MM.1S (cell line): ENCODE measurements around the gene RCOR1.

Experiments
- DNase-seq: peaks from one replicate; pipeline ENCODE4 v3.0.0-alpha.2; 2015
- H2AFZ ChIP-seq: fragments of 300-600 bp; sonication (generic); 2 replicates; pipeline ENCODE4 v1.6.0; 2016; ENCODE audit warnings: antibody characterized with exemption, low read length
- H3F3A ChIP-seq: fragments of 300-600 bp; sonication (generic); 2 replicates; pipeline ENCODE4 v1.6.1; 2016; ENCODE audit warnings: mild to moderate bottlenecking, antibody characterized with exemption, low read length, moderate library complexity, mixed read lengths; ENCODE audit not compliant: insufficient read depth
- H3K27ac ChIP-seq: fragments of 300-600 bp; sonication (generic); 2 replicates; pipeline ENCODE4 v1.5.1; 2016; ENCODE audit warnings: mild to moderate bottlenecking, low read length
- H3K27me3 ChIP-seq: fragments of 300-600 bp; sonication (generic); replicated peaks from 2 replicates; pipeline ENCODE4 v1.6.0; 2016; ENCODE audit warnings: low read length; ENCODE audit not compliant: insufficient read depth
- H3K36me3 ChIP-seq: fragments of 300-600 bp; sonication (generic); replicated peaks from 2 replicates; pipeline ENCODE4 v1.6.1; 2016; ENCODE audit warnings: mild to moderate bottlenecking, low read length, mixed read lengths; ENCODE audit not compliant: insufficient read depth
- H3K4me1 ChIP-seq: fragments of 300-600 bp; sonication (generic); 2 replicates; pipeline ENCODE4 v1.6.1; 2016; ENCODE audit warnings: low read length, mixed read lengths
- H3K4me2 ChIP-seq: fragments of 300-600 bp; sonication (generic); 2 replicates; pipeline ENCODE4 v1.6.0; 2016; ENCODE audit warnings: low read depth, low read length
- H3K4me3 ChIP-seq: fragments of 300-600 bp; sonication (generic); 2 replicates; pipeline ENCODE4 v1.5.1; 2016; ENCODE audit warnings: low read length, mixed read lengths
- H3K79me2 ChIP-seq: fragments of 300-600 bp; sonication (generic); 2 replicates; pipeline ENCODE4 v1.6.1; 2016; ENCODE audit warnings: mixed run types, low read length, mixed read lengths
- H3K9ac ChIP-seq: fragments of 300-600 bp; sonication (generic); 2 replicates; pipeline ENCODE4 v1.6.1; 2016; ENCODE audit warnings: low read length, mixed read lengths
- H3K9me2 ChIP-seq: fragments of 300-600 bp; sonication (generic); replicated peaks from 2 replicates; pipeline ENCODE4 v1.6.1; 2016; ENCODE audit warnings: mild to moderate bottlenecking, low read length, mixed read lengths; ENCODE audit not compliant: insufficient read depth
- H3K9me3 ChIP-seq: fragments of 300-600 bp; sonication (generic); replicated peaks from 2 replicates; pipeline ENCODE4 v1.6.1; 2016; ENCODE audit warnings: mild to moderate bottlenecking, low read length, mixed read lengths; ENCODE audit not compliant: insufficient read depth
- H4K20me1 ChIP-seq: fragments of 300-600 bp; sonication (generic); 2 replicates; pipeline ENCODE4 v1.6.1; 2016; ENCODE audit warnings: mild to moderate bottlenecking, low read length, moderate library complexity, mixed read lengths; ENCODE audit not compliant: insufficient read depth
- EZH2 ChIP-seq: fragments of 300-600 bp; sonication (generic); optimal IDR thresholded peaks from 2 replicates; pipeline ENCODE3; 2017; ENCODE audit warnings: low read depth, mild to moderate bottlenecking, antibody characterized with exemption, low read length, mixed read lengths
- EZH2phosphoT487 ChIP-seq: fragments of 300-600 bp; sonication (generic); IDR thresholded peaks from 2 replicates; pipeline ENCODE4 v1.6.1; 2018; ENCODE audit warnings: antibody characterized with exemption, low read length
- TF ChIP-seq, protein P1 (sequence below): fragments of 300-600 bp; sonication (generic); IDR thresholded peaks from 2 replicates; pipeline ENCODE4 v1.5.1; 2016; ENCODE audit warnings: antibody characterized with exemption, low read length, mixed read lengths

RCOR1 gene

DNA sequence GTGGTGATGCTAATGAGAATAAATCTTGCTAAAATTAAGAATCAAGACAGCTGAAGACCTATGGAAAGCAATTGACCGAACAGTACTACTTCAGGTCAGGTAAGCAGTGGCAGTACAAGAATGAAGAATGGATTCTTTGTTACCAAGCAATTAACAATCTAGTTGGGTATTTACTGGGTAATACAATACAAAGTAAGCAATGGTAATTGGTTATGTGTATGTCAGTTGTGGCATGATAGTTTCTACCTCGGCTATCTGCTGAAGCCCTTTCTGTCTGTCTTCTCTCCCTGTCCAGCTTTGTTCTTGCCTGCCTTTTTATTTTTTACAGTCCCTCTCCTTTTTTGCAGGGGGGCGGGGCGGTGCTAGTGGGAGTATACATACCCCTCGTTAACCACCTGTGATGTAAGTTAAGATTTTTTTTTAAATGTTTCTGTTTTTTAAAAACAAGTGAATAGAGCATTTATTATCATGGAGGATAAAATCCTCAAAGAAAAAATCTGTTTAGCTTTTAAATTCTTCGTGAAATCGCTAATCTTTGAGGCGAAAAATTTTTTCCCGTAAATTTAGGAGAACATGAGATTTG lies 75.9 kb downstream of the RCOR1 start:
- Histone ChIP-seq H3K9ac (no peak overlapping the region), H4K20me1 (no peaks in the 10 kb centered on the region), H3F3A (no peaks in the 10 kb centered on the region), H3K4me1 (no peaks in the 10 kb centered on the region), H3K27me3 (no peaks in the 10 kb centered on the region), H3K9me3 (no peaks in the 10 kb centered on the region), H3K4me3 (no peak overlapping the region), H3K9me2 (no peaks in the 10 kb centered on the region), H2AFZ (no peak overlapping the region), H3K27ac (no peak overlapping the region), H3K79me2 (no peaks in the 10 kb centered on the region; the same call in 1 of the 2 replicates), H3K36me3 (no peaks in the 10 kb centered on the region), H3K4me2 (no peak overlapping the region)
- no peak for TF ChIP-seq EZH2
- TF ChIP-seq, protein P1, sequence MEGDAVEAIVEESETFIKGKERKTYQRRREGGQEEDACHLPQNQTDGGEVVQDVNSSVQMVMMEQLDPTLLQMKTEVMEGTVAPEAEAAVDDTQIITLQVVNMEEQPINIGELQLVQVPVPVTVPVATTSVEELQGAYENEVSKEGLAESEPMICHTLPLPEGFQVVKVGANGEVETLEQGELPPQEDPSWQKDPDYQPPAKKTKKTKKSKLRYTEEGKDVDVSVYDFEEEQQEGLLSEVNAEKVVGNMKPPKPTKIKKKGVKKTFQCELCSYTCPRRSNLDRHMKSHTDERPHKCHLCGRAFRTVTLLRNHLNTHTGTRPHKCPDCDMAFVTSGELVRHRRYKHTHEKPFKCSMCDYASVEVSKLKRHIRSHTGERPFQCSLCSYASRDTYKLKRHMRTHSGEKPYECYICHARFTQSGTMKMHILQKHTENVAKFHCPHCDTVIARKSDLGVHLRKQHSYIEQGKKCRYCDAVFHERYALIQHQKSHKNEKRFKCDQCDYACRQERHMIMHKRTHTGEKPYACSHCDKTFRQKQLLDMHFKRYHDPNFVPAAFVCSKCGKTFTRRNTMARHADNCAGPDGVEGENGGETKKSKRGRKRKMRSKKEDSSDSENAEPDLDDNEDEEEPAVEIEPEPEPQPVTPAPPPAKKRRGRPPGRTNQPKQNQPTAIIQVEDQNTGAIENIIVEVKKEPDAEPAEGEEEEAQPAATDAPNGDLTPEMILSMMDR: no peak
- TF ChIP-seq EZH2phosphoT487: no peak
- DNase-seq: no peak

DNA sequence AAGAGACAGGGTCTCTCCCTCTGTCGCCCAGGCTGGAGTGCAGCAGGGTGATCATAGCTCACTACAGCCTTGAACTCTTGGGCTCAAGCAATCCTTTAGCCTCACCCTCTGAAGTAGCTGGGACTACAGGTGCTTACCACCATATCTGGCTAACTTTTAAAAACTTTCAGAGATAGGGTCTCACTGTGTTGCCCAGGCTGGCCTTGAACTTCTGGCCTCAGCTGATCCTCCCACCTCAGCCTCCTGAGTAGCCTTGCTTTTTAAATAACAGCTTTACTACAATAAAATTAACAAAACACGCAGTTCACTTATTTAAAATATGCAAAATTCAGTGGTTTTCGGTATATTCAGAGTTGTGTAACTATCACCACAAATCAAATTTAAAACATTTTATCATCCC lies 79.0 kb downstream of the RCOR1 start:
- no peak for DNase-seq
- H3K4me1 ChIP-seq: no peaks in the 10 kb centered on the region
- H3K36me3 ChIP-seq: no peaks in the 10 kb centered on the region
- no peaks in the 10 kb centered on the region for H3K9me3 ChIP-seq
- no peak overlapping the region for H3K4me3 ChIP-seq
- H3K27ac ChIP-seq: no peak overlapping the region
- H4K20me1 ChIP-seq: no peaks in the 10 kb centered on the region
- H3K4me2 ChIP-seq: no peak overlapping the region
- no peak overlapping the region for H3K9ac ChIP-seq
- no peaks in the 10 kb centered on the region; the same call in 1 of the 2 replicates for H3K79me2 ChIP-seq
- H2AFZ ChIP-seq: no peak overlapping the region
- H3F3A ChIP-seq: no peaks in the 10 kb centered on the region
- no peaks in the 10 kb centered on the region for H3K27me3 ChIP-seq
- TF ChIP-seq EZH2phosphoT487: no peak
- no peak for TF ChIP-seq EZH2
- TF ChIP-seq, protein P1: no peak
- no peaks in the 10 kb centered on the region for H3K9me2 ChIP-seq

DNA sequence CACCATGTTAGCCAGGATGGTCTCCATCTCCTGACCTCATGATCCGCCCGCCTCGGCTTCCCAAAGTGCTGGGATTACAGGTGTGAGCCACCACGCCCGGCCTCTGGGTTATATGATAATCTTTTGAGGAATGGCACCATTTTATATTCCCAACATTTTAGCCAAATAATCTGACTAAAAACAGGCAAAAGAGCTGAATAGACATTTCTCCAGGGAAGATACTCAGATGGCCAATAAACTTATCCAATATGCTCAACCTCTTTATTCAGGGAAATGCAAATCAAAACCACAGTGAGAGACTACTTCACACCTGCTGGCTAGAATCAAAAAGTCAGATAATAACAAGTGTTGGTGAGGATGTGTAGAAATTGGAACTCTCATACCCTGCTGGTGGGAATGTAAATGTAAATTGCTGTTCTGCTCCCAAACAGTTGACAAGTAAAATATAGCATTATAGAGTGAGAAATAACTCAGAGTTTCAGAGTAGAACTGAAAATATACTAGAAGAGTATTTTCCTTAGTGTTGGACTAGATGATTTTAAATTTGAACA lies 80.0 kb downstream of the RCOR1 start:
- no peaks in the 10 kb centered on the region for H3F3A ChIP-seq
- no peak overlapping the region for H3K27ac ChIP-seq
- no peak overlapping the region for H3K4me2 ChIP-seq
- H4K20me1 ChIP-seq: no peaks in the 10 kb centered on the region
- H3K79me2 ChIP-seq: no peaks in the 10 kb centered on the region
- H3K4me1 ChIP-seq: no peaks in the 10 kb centered on the region
- TF ChIP-seq, protein P1: no peak
- TF ChIP-seq EZH2phosphoT487 (no peak), EZH2 (no peak)
- no peaks in the 10 kb centered on the region for H3K36me3 ChIP-seq
- H2AFZ ChIP-seq: no peak overlapping the region
- no peaks in the 10 kb centered on the region for H3K9me3 ChIP-seq
- H3K9ac ChIP-seq: no peak overlapping the region
- no peak for DNase-seq
- H3K4me3 ChIP-seq: no peak overlapping the region
- H3K27me3 ChIP-seq: no peaks in the 10 kb centered on the region
- no peaks in the 10 kb centered on the region for H3K9me2 ChIP-seq
